ENCODE results near the gene PRR14.

The PRR14 gene

DNA sequence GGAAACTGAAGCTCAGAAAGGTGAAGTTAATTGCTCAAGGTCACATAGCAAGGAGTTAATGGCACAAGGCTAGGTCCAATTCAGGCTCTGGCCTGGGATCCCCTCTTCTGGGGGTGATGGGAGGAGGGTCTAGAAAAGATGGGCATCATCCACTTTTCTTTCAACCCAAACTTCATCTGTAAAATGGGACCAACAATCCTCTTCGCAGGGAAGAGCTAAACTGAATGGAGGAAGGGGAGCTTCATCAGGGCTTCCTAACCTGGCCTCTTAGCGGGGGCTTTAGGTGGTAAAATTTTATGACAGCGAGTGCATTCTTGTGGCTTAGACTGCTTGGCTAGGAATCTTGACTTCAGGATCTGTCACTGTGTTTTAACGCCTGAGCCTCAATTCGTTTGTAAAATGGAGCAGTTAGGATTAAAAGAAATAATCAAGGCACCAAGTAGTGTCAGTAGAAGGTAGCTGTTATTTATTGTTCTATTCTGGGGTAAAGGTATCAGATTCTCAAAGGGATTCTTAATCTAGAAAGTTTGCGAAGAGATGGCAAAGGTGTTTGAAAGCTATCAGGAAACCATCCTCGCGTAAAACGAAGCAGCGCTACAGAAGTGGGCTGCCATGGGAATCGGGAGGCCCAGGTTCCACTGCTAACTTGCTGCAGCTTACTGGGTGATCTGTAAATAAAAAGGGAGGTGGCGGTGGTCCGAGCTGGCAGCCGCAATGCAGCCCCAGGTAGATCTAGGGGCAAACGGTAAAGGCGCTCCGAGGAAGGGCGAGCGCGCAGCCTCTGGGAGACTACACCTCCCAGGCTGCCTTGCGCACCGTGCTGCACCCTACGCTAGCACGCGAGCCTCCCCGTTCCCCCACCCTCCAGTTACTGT, 46.7 kb downstream of the PRR14 start:
- Histone ChIP-seq H3K36me3 (ENCODE audit: insufficient read depth, low read length) (peaks cover 21% of the 10 kb centered on the region; the same call in 1 of the 2 replicates), H3K27me3 (ENCODE audit: insufficient read depth, low read length, poor library complexity, severe bottlenecking) (peaks cover 4% of the 10 kb centered on the region), H3K9me3 (ENCODE audit: insufficient read depth, low read depth, low read length) (no peaks in the 10 kb centered on the region), H3F3A (ENCODE audit: low read depth) (peaks cover 4% of the 10 kb centered on the region), H3K4me1 (ENCODE audit: insufficient read depth, low read length, poor library complexity, severe bottlenecking) (peaks cover 33% of the 10 kb centered on the region), H3K4me3 (ENCODE audit: low read length, poor library complexity, severe bottlenecking) (peak overlapping the region; percentile 93), H3K9me2 (replicated peaks; ENCODE audit: low read depth, low read length) (no peaks in the 10 kb centered on the region), H4K20me1 (ENCODE audit: insufficient read depth, low read length, poor library complexity, severe bottlenecking) (peaks cover 28% of the 10 kb centered on the region), H3K4me2 (ENCODE audit: low read depth, low read length, poor library complexity, severe bottlenecking) (peak overlapping the region; percentile 71), H2AFZ (ENCODE audit: low read length) (peak overlapping the region; percentile 56), H3K79me2 (ENCODE audit: insufficient read depth, low read length) (peaks cover 42% of the 10 kb centered on the region), H3K9ac (ENCODE audit: low read depth, low read length, poor library complexity, severe bottlenecking) (peak overlapping the region; percentile 100)
- TF ChIP-seq EZH2phosphoT487 (IDR thresholded peaks at IDR 0.05; ENCODE audit: borderline replicate concordance) (no peak), CTCF (conservative IDR thresholded peaks at IDR 0.05; ENCODE audit: low read length) (no peak)

DNA sequence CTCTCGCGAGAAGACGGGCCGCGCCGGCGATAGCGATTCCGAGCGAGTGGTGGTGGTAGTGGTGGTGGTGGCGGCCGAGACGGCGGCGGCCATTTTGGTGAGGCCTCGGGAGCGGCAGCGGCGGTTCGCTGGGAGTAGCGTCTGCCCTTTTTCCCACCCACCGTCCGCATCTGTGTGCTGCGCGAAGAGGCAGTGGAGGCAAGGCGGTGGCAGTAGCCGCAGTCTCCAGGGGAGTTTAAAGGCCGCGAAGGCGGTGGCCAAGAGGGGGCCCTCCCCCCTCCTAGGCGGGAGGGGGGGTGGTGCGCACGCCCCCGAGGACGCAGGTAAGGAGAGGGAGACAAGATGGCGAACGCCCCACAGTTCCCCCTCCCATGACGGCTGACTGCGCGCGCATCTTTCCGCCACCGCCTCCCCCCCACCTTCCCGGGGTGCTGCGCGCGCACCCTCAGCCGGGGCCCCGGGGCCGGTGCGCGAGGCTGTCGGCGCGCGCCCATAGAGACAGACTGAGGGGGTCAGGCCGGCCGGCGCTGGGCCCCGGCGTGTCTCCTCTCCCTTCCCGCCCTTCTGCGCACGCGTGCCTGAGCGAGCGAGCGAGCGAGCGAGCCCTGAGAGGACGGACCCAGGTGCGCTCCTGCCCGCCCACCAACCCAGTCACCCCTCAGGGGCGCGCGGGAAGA, 47.5 kb downstream of the PRR14 start:
- H3K79me2 ChIP-seq (ENCODE audit: insufficient read depth, low read length): peaks cover 46% of the 10 kb centered on the region
- H3K36me3 ChIP-seq (ENCODE audit: insufficient read depth, low read length): peaks cover 25% of the 10 kb centered on the region; the same call in 1 of the 2 replicates
- peaks cover 4% of the 10 kb centered on the region for H3K27me3 ChIP-seq (ENCODE audit: insufficient read depth, low read length, poor library complexity, severe bottlenecking)
- H3K4me2 ChIP-seq (ENCODE audit: low read depth, low read length, poor library complexity, severe bottlenecking): peak overlapping the region; percentile 98
- H3K9me2 ChIP-seq (replicated peaks; ENCODE audit: low read depth, low read length): no peaks in the 10 kb centered on the region
- peaks cover 28% of the 10 kb centered on the region for H4K20me1 ChIP-seq (ENCODE audit: insufficient read depth, low read length, poor library complexity, severe bottlenecking)
- no peak for TF ChIP-seq CTCF (conservative IDR thresholded peaks at IDR 0.05; ENCODE audit: low read length)
- no peak for TF ChIP-seq EZH2phosphoT487 (IDR thresholded peaks at IDR 0.05; ENCODE audit: borderline replicate concordance)
- H3K9ac ChIP-seq (ENCODE audit: low read depth, low read length, poor library complexity, severe bottlenecking): peak overlapping the region; percentile 100
- H2AFZ ChIP-seq (ENCODE audit: low read length): peak overlapping the region; percentile 84
- peaks cover 31% of the 10 kb centered on the region for H3K4me1 ChIP-seq (ENCODE audit: insufficient read depth, low read length, poor library complexity, severe bottlenecking)
- peaks cover 4% of the 10 kb centered on the region for H3F3A ChIP-seq (ENCODE audit: low read depth)
- peak overlapping the region; percentile 93 for H3K4me3 ChIP-seq (ENCODE audit: low read length, poor library complexity, severe bottlenecking)
- no peaks in the 10 kb centered on the region for H3K9me3 ChIP-seq (ENCODE audit: insufficient read depth, low read depth, low read length)

DNA sequence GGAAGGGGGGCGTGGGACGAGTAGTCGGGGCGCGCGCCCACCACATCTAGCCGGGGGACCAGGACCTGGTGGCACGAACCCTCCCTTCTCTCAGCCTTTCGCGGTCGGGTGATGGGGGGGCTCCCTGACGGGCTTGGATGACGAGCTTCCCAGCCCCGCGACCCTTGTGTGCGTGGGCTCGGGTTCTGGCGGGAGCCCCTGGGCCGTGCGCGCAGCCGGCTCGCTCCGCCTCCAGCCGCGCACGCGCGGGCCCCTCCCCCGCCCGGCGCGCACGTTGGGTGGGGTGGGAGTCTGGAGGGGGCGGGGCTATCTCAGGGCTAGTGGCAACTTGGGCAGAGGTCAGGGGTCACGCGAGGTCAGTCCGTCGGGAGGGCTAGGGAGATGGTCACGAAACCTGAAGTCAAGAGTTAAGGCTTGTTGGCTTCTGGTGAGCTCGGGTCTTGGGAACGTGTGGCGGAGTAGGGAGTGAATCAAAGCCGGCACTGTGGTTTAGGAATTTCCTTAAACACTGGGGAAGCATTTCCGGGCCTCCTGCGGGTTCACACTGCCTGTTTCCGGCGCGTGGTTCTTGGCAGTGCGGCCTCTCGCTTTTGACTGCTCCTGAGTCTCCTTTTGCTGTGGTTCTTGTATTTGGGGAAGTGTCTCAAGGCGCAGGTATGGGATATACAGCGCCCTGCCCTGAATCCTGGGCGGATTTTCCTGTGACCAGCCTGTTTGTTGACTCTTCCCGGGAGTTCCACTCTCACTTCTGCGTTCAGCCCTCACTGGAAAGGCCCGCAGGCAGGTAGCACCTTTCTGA, 48.3 kb downstream of the PRR14 start, which contains the start of gene SRCAP:
SRCAP (plus strand) TSS at position 356 of the 799 bp plus-strand sequence. CDS start 1,654 bp downstream, outside the sequence.
- H3K9me3 ChIP-seq (ENCODE audit: insufficient read depth, low read depth, low read length): no peaks in the 10 kb centered on the region
- H3K9ac ChIP-seq (ENCODE audit: low read depth, low read length, poor library complexity, severe bottlenecking): peak within 1 kb of the TSS; percentile 100
- H3K4me1 ChIP-seq (ENCODE audit: insufficient read depth, low read length, poor library complexity, severe bottlenecking): peaks cover 28% of the 10 kb centered on the region
- H3F3A ChIP-seq (ENCODE audit: low read depth): peaks cover 4% of the 10 kb centered on the region
- H3K4me3 ChIP-seq (ENCODE audit: low read length, poor library complexity, severe bottlenecking): peak within 1 kb of the TSS; percentile 93
- H3K9me2 ChIP-seq (replicated peaks; ENCODE audit: low read depth, low read length): no peaks in the 10 kb centered on the region
- H2AFZ ChIP-seq (ENCODE audit: low read length): peak within 1 kb of the TSS; percentile 84
- TF ChIP-seq CTCF (conservative IDR thresholded peaks at IDR 0.05; ENCODE audit: low read length) (no peak), EZH2phosphoT487 (IDR thresholded peaks at IDR 0.05; ENCODE audit: borderline replicate concordance) (no peak)
- peaks cover 4% of the 10 kb centered on the region for H3K27me3 ChIP-seq (ENCODE audit: insufficient read depth, low read length, poor library complexity, severe bottlenecking)
- peak within 1 kb of the TSS; percentile 98 for H3K4me2 ChIP-seq (ENCODE audit: low read depth, low read length, poor library complexity, severe bottlenecking)
- H3K79me2 ChIP-seq (ENCODE audit: insufficient read depth, low read length): peaks cover 46% of the 10 kb centered on the region
- peaks cover 28% of the 10 kb centered on the region for H4K20me1 ChIP-seq (ENCODE audit: insufficient read depth, low read length, poor library complexity, severe bottlenecking)
- H3K36me3 ChIP-seq (ENCODE audit: insufficient read depth, low read length): peaks cover 28% of the 10 kb centered on the region; the same call in 1 of the 2 replicates

All from Loucy (cell line).